Peyer's patch (tissue), 4 donors: ENCODE data around the gene BRD3OS. TPM values are rescaled to one million over a fixed set of nuclear protein-coding genes. Genes with fewer than 3 reads are reported as not detected.

ENCODE experiments used
- DNase-seq, 3 donors: peaks; one replicate each; pipeline ENCODE4 v3.0.0-alpha.2; 2017 to 2019
- H3K27ac ChIP-seq, 4 donors: fragments of 200-600 bp; sonication (generic); one replicate each; pipeline ENCODE4 v1.5.1; 2016 to 2019
- H3K27me3 ChIP-seq, 2 donors: fragments of 200-600 bp; sonication (generic); one replicate each; pipeline ENCODE4 v1.5.1; 2019
- H3K36me3 ChIP-seq, 3 donors: fragments of 200-600 bp; sonication (generic); one replicate each; pipeline ENCODE4 v1.5.1; 2016 to 2019
- H3K4me1 ChIP-seq, 4 donors: fragments of 200-600 bp; sonication (generic); one replicate each; pipeline ENCODE4 v1.5.1; 2016 to 2019
- H3K4me3 ChIP-seq, 4 donors: fragments of 200-600 bp; sonication (generic); 1 replicate in 3 of 4; 2 replicates in 1 of 4; pipeline ENCODE4 v1.5.1; 2016 to 2019; ENCODE audit warnings: mild to moderate bottlenecking in 1 of 4
- H3K9me3 ChIP-seq, 4 donors: fragments of 200-600 bp; sonication (generic); one replicate each; pipeline ENCODE4 v1.5.1; 2016 to 2019; ENCODE audit warnings: mild to moderate bottlenecking in 1 of 4
- POLR2A ChIP-seq, 2 donors: fragments of 450-650 bp; IDR thresholded peaks; one replicate each; pipeline ENCODE4 v1.5.1; 2017; ENCODE audit warnings: antibody characterized with exemption in 2 of 2, mild to moderate bottlenecking in 2 of 2, moderate library complexity in 2 of 2
- total RNA-seq, 4 donors: library from RNA; depleted of rRNA; stranded (reverse); fragments of >200 nt; gene quantifications; one replicate each; pipeline ENCODE4 v1.1.0, GENCODE V29; 2016
- TF ChIP-seq, protein P1 (sequence below), 6 experiments: fragments of 450-650 bp in 4 of 6; fragments of 200-600 bp in 2 of 6; sonication (generic) in 1 of 6; IDR thresholded peaks; one replicate each; pipeline ENCODE4 v1.5.1; 2017 to 2019; ENCODE audit warnings: antibody characterized with exemption in 6 of 6, mild to moderate bottlenecking in 3 of 6, moderate library complexity in 1 of 6

The BRD3OS gene
- total RNA-seq, 4 donors from 2014 or later: 1.4 to 11.6 (median 2.3) TPM

DNA sequence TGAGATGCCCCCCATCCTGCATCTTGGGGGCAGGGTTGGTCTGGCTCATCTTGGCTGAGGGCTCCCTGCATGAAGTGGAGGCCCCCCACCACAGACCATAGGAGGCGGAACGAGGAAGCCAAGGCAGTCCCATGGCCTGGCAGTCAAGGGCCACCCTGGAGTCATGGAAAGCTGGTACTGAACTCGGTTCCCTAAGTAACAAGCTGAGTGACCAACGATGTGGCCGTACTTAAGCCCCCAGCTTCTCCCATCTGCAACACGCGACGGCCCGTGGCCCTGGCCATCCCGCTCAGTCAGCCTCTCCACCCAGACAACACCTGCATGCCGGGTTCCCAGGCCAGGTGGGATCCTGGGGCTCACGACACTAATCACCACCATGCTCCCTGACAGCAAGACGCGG lies 25.4 kb downstream of the BRD3OS start:
- Histone ChIP-seq H3K4me1 (peaks cover 0 to 29% (median 0%) of the 10 kb centered on the region in 4 donors), H3K4me3 (no peak overlapping the region), H3K36me3 (peaks cover 0 to 77% (median 0%) of the 10 kb centered on the region in 3 donors), H3K27ac (no peak overlapping the region), H3K9me3 (no peaks in the 10 kb centered on the region), H3K27me3 (no peaks in the 10 kb centered on the region)
- no peak for DNase-seq
- TF ChIP-seq, protein P1, sequence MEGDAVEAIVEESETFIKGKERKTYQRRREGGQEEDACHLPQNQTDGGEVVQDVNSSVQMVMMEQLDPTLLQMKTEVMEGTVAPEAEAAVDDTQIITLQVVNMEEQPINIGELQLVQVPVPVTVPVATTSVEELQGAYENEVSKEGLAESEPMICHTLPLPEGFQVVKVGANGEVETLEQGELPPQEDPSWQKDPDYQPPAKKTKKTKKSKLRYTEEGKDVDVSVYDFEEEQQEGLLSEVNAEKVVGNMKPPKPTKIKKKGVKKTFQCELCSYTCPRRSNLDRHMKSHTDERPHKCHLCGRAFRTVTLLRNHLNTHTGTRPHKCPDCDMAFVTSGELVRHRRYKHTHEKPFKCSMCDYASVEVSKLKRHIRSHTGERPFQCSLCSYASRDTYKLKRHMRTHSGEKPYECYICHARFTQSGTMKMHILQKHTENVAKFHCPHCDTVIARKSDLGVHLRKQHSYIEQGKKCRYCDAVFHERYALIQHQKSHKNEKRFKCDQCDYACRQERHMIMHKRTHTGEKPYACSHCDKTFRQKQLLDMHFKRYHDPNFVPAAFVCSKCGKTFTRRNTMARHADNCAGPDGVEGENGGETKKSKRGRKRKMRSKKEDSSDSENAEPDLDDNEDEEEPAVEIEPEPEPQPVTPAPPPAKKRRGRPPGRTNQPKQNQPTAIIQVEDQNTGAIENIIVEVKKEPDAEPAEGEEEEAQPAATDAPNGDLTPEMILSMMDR (IDR thresholded peaks at IDR 0.05): no peak
- no peak for TF ChIP-seq POLR2A (IDR thresholded peaks at IDR 0.05)

DNA sequence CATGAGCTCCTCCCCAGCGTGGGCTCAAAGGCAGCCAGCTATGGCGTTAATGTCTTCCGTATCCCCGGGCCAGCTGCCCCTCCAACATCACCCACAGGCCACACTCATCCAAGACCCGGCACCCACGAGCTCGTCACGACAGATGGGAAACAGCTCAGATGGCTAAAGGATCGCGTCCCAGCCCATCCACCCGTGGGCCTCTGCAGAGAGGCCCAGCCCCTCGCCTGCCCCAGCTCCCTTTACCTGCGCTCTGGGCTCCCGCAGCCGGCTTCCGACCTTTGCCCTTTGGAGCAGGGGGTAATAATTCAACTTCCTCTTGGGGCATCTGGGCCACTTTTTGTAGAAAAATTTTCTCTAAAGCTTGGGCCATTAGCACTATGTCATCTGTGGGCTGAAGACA lies 26.0 kb downstream of the BRD3OS start:
- Histone ChIP-seq H3K4me1 (peaks cover 0 to 35% (median 4%) of the 10 kb centered on the region in 4 donors), H3K36me3 (peaks cover 0 to 71% (median 0%) of the 10 kb centered on the region in 3 donors), H3K9me3 (no peaks in the 10 kb centered on the region), H3K27me3 (no peaks in the 10 kb centered on the region), H3K27ac (no peak overlapping the region), H3K4me3 (no peak overlapping the region)
- no peak for TF ChIP-seq POLR2A (IDR thresholded peaks at IDR 0.05)
- TF ChIP-seq, protein P1 (IDR thresholded peaks at IDR 0.05): no peak
- DNase-seq: no peak

DNA sequence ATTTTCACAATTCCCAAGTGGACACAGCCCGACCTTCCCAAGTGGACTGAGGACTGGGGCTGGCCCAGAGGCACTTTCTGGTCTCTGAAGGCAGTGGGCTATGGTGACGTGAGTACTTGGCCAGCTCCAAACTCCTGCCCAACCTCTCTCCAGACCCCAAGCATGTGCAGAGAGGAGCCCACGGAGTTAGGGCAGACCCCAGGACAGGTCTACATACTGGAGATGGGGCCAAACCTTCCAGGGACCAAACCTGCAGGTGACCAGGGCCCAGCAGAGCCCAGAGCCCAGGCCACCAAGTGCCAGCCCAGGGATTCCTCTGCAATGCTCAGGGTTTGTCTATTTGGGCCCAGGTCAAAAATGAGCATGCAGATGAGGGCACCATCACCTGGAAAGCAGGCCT lies 27.2 kb downstream of the BRD3OS start:
- Histone ChIP-seq H3K4me3 (no peak overlapping the region), H3K27ac (no peak overlapping the region), H3K4me1 (peaks cover 0 to 47% (median 9%) of the 10 kb centered on the region in 4 donors), H3K27me3 (no peaks in the 10 kb centered on the region), H3K36me3 (peaks cover 0 to 59% (median 0%) of the 10 kb centered on the region in 3 donors), H3K9me3 (no peaks in the 10 kb centered on the region)
- no peak for TF ChIP-seq POLR2A (IDR thresholded peaks at IDR 0.05)
- TF ChIP-seq, protein P1 (IDR thresholded peaks at IDR 0.05): no peak
- no peak for DNase-seq

DNA sequence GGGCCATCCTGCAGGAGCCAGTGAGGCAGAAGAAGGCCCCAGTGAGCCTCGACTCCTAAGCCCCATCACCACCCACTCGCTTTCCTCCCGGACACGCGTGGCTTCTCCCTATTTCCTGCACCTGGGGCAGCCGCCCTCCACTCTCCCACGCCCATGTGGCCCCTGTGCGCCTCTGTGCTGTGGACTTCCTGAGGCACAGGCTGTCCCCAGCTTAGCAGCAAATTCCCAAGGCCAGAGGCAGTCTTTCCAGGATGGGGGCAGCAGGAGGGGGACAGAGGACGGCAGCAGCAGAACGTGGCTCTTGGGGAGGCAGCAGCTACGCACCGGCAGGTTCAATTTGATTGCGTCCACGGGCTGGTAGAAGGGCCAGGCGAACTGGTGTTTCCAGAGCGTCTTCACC lies 27.7 kb downstream of the BRD3OS start:
- no peak overlapping the region for H3K4me3 ChIP-seq
- H3K9me3 ChIP-seq: no peaks in the 10 kb centered on the region
- TF ChIP-seq POLR2A (IDR thresholded peaks at IDR 0.05): no peak
- TF ChIP-seq, protein P1 (IDR thresholded peaks at IDR 0.05): no peak
- H3K4me1 ChIP-seq: peaks cover 0 to 51% (median 9%) of the 10 kb centered on the region in 4 donors
- peaks cover 0 to 55% (median 0%) of the 10 kb centered on the region in 3 donors for H3K36me3 ChIP-seq
- H3K27ac ChIP-seq: no peak overlapping the region
- DNase-seq: no peak
- no peaks in the 10 kb centered on the region for H3K27me3 ChIP-seq

DNA sequence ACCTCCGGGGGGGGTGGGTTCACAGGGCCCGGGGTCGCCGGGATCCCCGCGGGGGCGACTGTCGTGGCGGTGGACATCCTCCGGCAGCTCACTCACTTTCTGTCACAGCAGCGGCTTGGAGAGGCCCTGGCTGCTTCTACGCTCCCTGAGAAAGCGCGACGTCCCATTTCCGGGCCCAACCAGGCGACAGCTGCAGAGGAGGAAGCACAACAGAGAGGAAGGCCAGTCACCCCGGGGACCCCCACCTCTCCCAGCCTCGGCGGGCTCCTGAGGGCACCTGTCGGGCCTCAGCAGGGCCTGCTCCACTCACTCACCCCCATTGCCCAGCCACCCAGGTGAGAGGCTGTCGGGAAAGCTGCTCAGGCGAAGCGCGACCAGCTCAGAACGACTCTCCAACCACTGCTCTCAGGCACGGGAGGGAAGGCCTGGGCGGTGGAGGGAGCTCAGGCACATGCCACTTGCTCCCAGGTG lies 28.2 kb downstream of the BRD3OS start:
- TF ChIP-seq, protein P1 (IDR thresholded peaks at IDR 0.05): no peak
- TF ChIP-seq POLR2A (IDR thresholded peaks at IDR 0.05): no peak
- Histone ChIP-seq H3K4me1 (peaks cover 0 to 56% (median 9%) of the 10 kb centered on the region in 4 donors), H3K27me3 (no peaks in the 10 kb centered on the region), H3K36me3 (peaks cover 0 to 50% (median 0%) of the 10 kb centered on the region in 3 donors), H3K27ac (no peak overlapping the region), H3K4me3 (no peak overlapping the region), H3K9me3 (no peaks in the 10 kb centered on the region)
- DNase-seq: no peak
